VCaP (cell line): ENCODE measurements around the gene C2orf72.

Experiments used
- H3K27ac ChIP-seq: fragments of 450-650 bp; 2 replicates; pipeline ENCODE4 v1.5.1; 2017
- CTCF ChIP-seq: fragments of 450-650 bp; conservative IDR thresholded peaks from 2 replicates; pipeline ENCODE4 v1.5.1; 2017; ENCODE audit warnings: mild to moderate bottlenecking, moderate library complexity

The C2orf72 gene

GRCh38 chr2:231053846-231054245 lies 16.5 kb downstream of the C2orf72 start:
- no peak overlapping the region for H3K27ac ChIP-seq

GRCh38 chr2:231056453-231057416 lies 19.4 kb downstream of the C2orf72 start, which contains the start of gene PSMD1:
Gene PSMD1, plus strand, starts transcription at chr2:231056867. Its CDS starts 159 bp downstream, at chr2:231057026.
- TF ChIP-seq CTCF: peak; percentile 96
- H3K27ac ChIP-seq: peak within 1 kb of the TSS; percentile 95

More at GRCh38 chr2:231053846-231054245, 16.5 kb downstream of the C2orf72 start:
- TF ChIP-seq CTCF: no peak

- TF ChIP-seq CTCF: no peak
- H3K27ac ChIP-seq: peak overlapping the region; percentile 95
Observed at GRCh38 chr2:231057590-231057989, 20.3 kb downstream of the C2orf72 start.

- H3K27ac ChIP-seq: peak overlapping the region; percentile 95; the same call in 1 of the 2 replicates
- TF ChIP-seq CTCF: no peak
Observed at GRCh38 chr2:231058761-231059550, 21.6 kb downstream of the C2orf72 start.

GRCh38 chr2:231059756-231060155 lies 22.4 kb downstream of the C2orf72 start:
- H3K27ac ChIP-seq: no peak overlapping the region
- no peak for TF ChIP-seq CTCF

GRCh38 chr2:231062776-231063175 lies 25.5 kb downstream of the C2orf72 start:
- TF ChIP-seq CTCF: no peak
- no peak overlapping the region for H3K27ac ChIP-seq

- TF ChIP-seq CTCF: no peak
- no peak overlapping the region for H3K27ac ChIP-seq
Observed at GRCh38 chr2:231063347-231063746, 26.0 kb downstream of the C2orf72 start.
